Activated CD4-positive, alpha-beta T cell treated with anti-CD3 and anti-CD28 coated beads, Interleukin-2, amount 50 U/mL, for 4 hours (primary cell): ENCODE data around the gene KRTAP20-4.

Experiments used
- DNase-seq, 2 experiments: peaks; one replicate each; pipeline ENCODE4 v3.0.0-alpha.2; 2020

Gene KRTAP20-4

DNA sequence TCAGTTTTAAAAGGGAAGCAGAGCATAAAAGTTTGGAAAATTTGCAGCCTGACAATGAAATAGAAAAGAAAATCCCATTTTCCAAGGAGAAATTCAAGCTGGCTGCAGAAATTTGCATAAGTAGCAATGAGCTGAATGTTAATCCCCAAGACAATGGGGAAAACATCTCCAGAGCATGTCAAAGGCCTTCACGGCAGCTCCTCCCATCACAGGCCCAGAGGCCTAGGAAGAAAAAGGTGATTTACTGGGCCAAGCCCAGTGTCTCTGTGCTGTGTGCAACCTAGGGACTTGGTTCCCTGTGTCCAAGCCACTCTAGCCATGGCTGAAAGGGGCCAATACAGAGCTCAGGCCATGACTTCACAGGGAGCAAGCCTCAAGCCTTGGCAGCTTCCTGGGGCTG is 48.3 kb downstream of the KRTAP20-4 start:
- no peak for DNase-seq
